K562 treated with DMSO at 1 percent for 48 hours (cell line): ENCODE data around the gene CTRB1. TPM values are rescaled to one million over a fixed set of nuclear protein-coding genes. Genes with fewer than 3 reads are reported as not detected.

Experiments used
- total RNA-seq: library from RNA; unstranded; fragments of 300-600 nt; gene quantifications from 2 replicates; pipeline ENCODE4 v1.2.3, GENCODE V29; 2022; ENCODE audit warnings: low replicate concordance; ENCODE audit errors: extremely low read depth

Gene CTRB1
- total RNA-seq = not detected in 2 replicates

GRCh38 chr16:75218256-75219076 lies at the start of gene CTRB1:
Gene CTRB1, plus strand, starts transcription at chr16:75218988. Its CDS starts 20 bp downstream, at chr16:75219008.

DNA sequence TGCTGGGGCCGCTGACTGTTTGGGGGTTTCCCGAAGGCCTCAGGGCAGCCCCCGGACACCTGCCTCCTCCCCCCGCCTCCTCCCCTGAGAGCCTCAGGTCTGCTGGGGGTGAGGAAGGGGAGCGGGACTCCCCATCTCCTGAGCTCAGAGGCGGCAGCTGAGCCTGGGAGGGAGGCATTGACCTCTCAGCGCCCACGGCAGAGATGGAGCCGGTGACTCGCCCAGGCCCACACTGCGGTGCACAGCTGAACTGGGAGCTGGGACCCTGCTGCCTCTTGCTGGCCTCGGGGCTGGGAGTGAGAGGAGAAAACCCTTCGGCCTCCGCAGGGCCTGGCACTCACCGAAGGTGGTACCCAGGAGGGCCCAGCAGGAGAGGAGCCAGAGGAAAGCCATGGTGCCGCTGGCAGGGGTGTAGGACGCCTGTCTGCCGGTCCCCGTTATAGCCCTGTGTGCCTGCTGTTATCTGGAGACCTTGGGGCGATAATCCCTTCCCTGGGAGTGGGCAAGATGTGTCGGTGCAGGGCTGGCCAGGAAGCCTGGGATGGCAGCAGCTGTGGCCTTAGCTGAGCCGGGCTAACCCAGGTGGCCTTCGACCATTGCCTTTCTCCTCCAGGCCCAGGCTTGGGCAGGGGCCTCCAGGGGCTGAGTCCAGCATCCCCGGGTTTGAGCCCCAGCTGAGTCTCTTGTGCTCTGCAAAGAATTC lies 11.9 kb upstream of the CTRB1 start, which contains the start of gene CTRB2:
TSS of gene CTRB2 (minus strand) at position 413 of the 703 bp plus-strand sequence. CDS start at position 393, 20 bp downstream.

GRCh38 chr16:75251280-75252048 lies 32.7 kb downstream of the CTRB1 start, which contains the start of gene BCAR1:
Gene BCAR1, minus strand, starts transcription at chr16:75251624. Its CDS starts 142 bp downstream, at chr16:75251482.

Other genes with a start within 250 kb of the CTRB1 start
- not detected in 2 replicates for gene WDR59, start 233.9 kb upstream of the CTRB1 start, total RNA-seq
- not detected in 2 replicates for gene ZNRF1, start 220.0 kb upstream of the CTRB1 start, total RNA-seq
- gene LDHD, start 102.2 kb upstream of the CTRB1 start, total RNA-seq = not detected in 2 replicates
- not detected in 2 replicates for gene ZFP1, start 70.5 kb upstream of the CTRB1 start, total RNA-seq
- not detected in 2 replicates for gene CTRB2, start 11.8 kb upstream of the CTRB1 start, total RNA-seq
- gene BCAR1, start 32.6 kb downstream of the CTRB1 start, total RNA-seq = not detected in 2 replicates
- gene CFDP1, start 214.5 kb downstream of the CTRB1 start, total RNA-seq = not detected in 2 replicates
- gene TMEM170A, start 245.7 kb downstream of the CTRB1 start, total RNA-seq = not detected in 2 replicates